GM23248 (cell line): ENCODE results near the gene KDM3B. TPM values are rescaled to one million over a fixed set of nuclear protein-coding genes. Genes with fewer than 3 reads are reported as not detected.
A peak's percentile ranks its signal among the peaks of the same experiment; 100 is the strongest.

Experiments
- DNase-seq: peaks from one replicate; pipeline ENCODE4 v3.0.0-alpha.2; 2015
- H2AFZ ChIP-seq: fragments of 200-600 bp; sonication (generic); 2 replicates; pipeline ENCODE4 v1.6.1; 2016; ENCODE audit warnings: antibody characterized with exemption
- H3F3A ChIP-seq: fragments of 200-600 bp; sonication (generic); 2 replicates; pipeline ENCODE4 v1.6.1; 2016; ENCODE audit warnings: mild to moderate bottlenecking, antibody characterized with exemption, mixed run types; ENCODE audit not compliant: insufficient read depth
- H3K27ac ChIP-seq: fragments of 200-600 bp; sonication (generic); 2 replicates; pipeline ENCODE4 v1.5.1; 2016; ENCODE audit warnings: mild to moderate bottlenecking
- H3K27me3 ChIP-seq: fragments of 200-600 bp; sonication (generic); replicated peaks from 2 replicates; pipeline ENCODE4 v1.6.1; 2016; ENCODE audit warnings: mild to moderate bottlenecking; ENCODE audit not compliant: insufficient read depth
- H3K36me3 ChIP-seq: fragments of 200-600 bp; sonication (generic); 2 replicates; pipeline ENCODE4 v1.6.1; 2016; ENCODE audit warnings: low read depth, mild to moderate bottlenecking
- H3K4me1 ChIP-seq: fragments of 200-600 bp; sonication (generic); 2 replicates; pipeline ENCODE4 v1.6.1; 2016; ENCODE audit warnings: mild to moderate bottlenecking; ENCODE audit not compliant: insufficient read depth
- H3K4me2 ChIP-seq: fragments of 200-600 bp; sonication (generic); one replicate; pipeline ENCODE4 v1.6.1; 2016; ENCODE audit warnings: mild to moderate bottlenecking; ENCODE audit not compliant: unreplicated experiment
- H3K4me3 ChIP-seq: fragments of 200-600 bp; sonication (generic); 2 replicates; pipeline ENCODE4 v1.5.1; 2016; ENCODE audit warnings: mild to moderate bottlenecking
- H3K79me2 ChIP-seq: fragments of 200-600 bp; sonication (generic); 2 replicates; pipeline ENCODE4 v1.6.1; 2016; ENCODE audit warnings: mild to moderate bottlenecking; ENCODE audit not compliant: insufficient read depth
- H3K9ac ChIP-seq: fragments of 200-600 bp; sonication (generic); 2 replicates; pipeline ENCODE4 v1.6.1; 2016; ENCODE audit warnings: mild to moderate bottlenecking
- H3K9me2 ChIP-seq: fragments of 200-600 bp; sonication (generic); 2 replicates; pipeline ENCODE4 v1.6.1; 2016; ENCODE audit warnings: mixed run types, mild to moderate bottlenecking, moderate library complexity; ENCODE audit not compliant: insufficient read depth
- H3K9me3 ChIP-seq: fragments of 200-600 bp; sonication (generic); one replicate; pipeline ENCODE4 v1.6.1; 2017; ENCODE audit warnings: low read depth
- H4K20me1 ChIP-seq: fragments of 200-600 bp; sonication (generic); 2 replicates; pipeline ENCODE4 v1.6.0; 2016; ENCODE audit not compliant: insufficient read depth
- EZH2 ChIP-seq: fragments of 200-600 bp; sonication (generic); IDR thresholded peaks from 2 replicates; pipeline ENCODE4 v1.6.1; 2018; ENCODE audit warnings: antibody characterized with exemption, mild to moderate bottlenecking; ENCODE audit not compliant: insufficient read depth, poor library complexity, severe bottlenecking
- EZH2phosphoT487 ChIP-seq: fragments of 200-600 bp; sonication (generic); IDR thresholded peaks from 2 replicates; pipeline ENCODE4 v1.6.1; 2018; ENCODE audit warnings: antibody characterized with exemption, moderate library complexity, mild to moderate bottlenecking, low read depth; ENCODE audit not compliant: insufficient read depth
- WGBS, 2 experiments: methylation state at CpG; one replicate each; pipeline ENCODE4 v1.1.6; 2015 to 2017; ENCODE audit warnings: low lambda C conversion rate in 2 of 2, low coverage in 1 of 2; ENCODE audit errors: missing lambda C conversion rate in 2 of 2; 5-methylcytosine and 5-hydroxymethylcytosine counted together
- in situ Hi-C: fragments of 300-500 bp; cut with MboI; formaldehyde crosslinking; loops from 2 replicates; pipeline ENCODE4 v1.15.0; 2020
- polyA plus RNA-seq: library from polyadenylated mRNA; unstranded; fragments of >200 nt; fragmentation: Nextera tagmentation; extraction: Ambion mirVana; gene quantifications from 2 replicates; pipeline ENCODE4 v1.2.1, GENCODE V29; 2016
- total RNA-seq: library from RNA; depleted of rRNA; stranded (reverse); fragments of >200 nt; shearing (Covaris generic); gene quantifications from 2 replicates; pipeline ENCODE4 v1.2.3, GENCODE V29; 2014

Gene KDM3B
- total and polyA plus RNA-seq, 2 experiments from 2014 or later = 12.6 to 28.3 TPM

- peak overlapping the region; percentile 82 for H3K4me3 ChIP-seq
- H3K9ac ChIP-seq = peak overlapping the region; percentile 95
- H3K27me3 ChIP-seq = no peaks in the 10 kb centered on the region
- no peaks in the 10 kb centered on the region for H3K9me3 ChIP-seq
- no peaks in the 10 kb centered on the region for H3F3A ChIP-seq
- no peak overlapping the region for H2AFZ ChIP-seq
- peaks cover 24% of the 10 kb centered on the region for H3K36me3 ChIP-seq
- DNase-seq = no peak
- H3K4me2 ChIP-seq = peak overlapping the region; percentile 99
- no peak overlapping the region for H3K27ac ChIP-seq
- H4K20me1 ChIP-seq = no peaks in the 10 kb centered on the region
- no peak for TF ChIP-seq EZH2phosphoT487
- TF ChIP-seq EZH2 = no peak
- in situ Hi-C loops = no loop called here
- 94% methylated on average over 3 of the region's 3 CpGs for WGBS, 2 experiments
- no peaks in the 10 kb centered on the region for H3K9me2 ChIP-seq
- H3K79me2 ChIP-seq = peaks cover 64% of the 10 kb centered on the region
- peaks cover 16% of the 10 kb centered on the region for H3K4me1 ChIP-seq
These were observed 12.5 kb upstream of the KDM3B start for GRCh38 chr5:138340008-138340407.

GRCh38 chr5:138344887-138345622, 7.4 kb upstream of the KDM3B start:
- DNase-seq = no peak
- peaks cover 15% of the 10 kb centered on the region for H3K4me1 ChIP-seq
- peaks cover 30% of the 10 kb centered on the region for H3F3A ChIP-seq
- WGBS, 2 experiments = 95 to 97% methylated on average over 31 to 32 of the region's 32 CpGs
- in situ Hi-C loops = no loop called here
- no peaks in the 10 kb centered on the region for H3K27me3 ChIP-seq
- peaks cover 45% of the 10 kb centered on the region for H3K79me2 ChIP-seq
- H3K27ac ChIP-seq = no peak overlapping the region
- H3K9me3 ChIP-seq = no peaks in the 10 kb centered on the region
- H2AFZ ChIP-seq = no peak overlapping the region
- no peaks in the 10 kb centered on the region for H3K9me2 ChIP-seq
- H3K4me2 ChIP-seq = no peak overlapping the region
- no peaks in the 10 kb centered on the region for H4K20me1 ChIP-seq
- peaks cover 36% of the 10 kb centered on the region for H3K36me3 ChIP-seq
- no peak for TF ChIP-seq EZH2phosphoT487
- TF ChIP-seq EZH2 = no peak
- H3K9ac ChIP-seq = no peak overlapping the region
- H3K4me3 ChIP-seq = no peak overlapping the region

- no peaks in the 10 kb centered on the region for H3K9me3 ChIP-seq
- H3K9me2 ChIP-seq = no peaks in the 10 kb centered on the region
- H3K36me3 ChIP-seq = peaks cover 32% of the 10 kb centered on the region
- no peak for TF ChIP-seq EZH2phosphoT487
- TF ChIP-seq EZH2 = no peak
- no peak overlapping the region for H3K4me2 ChIP-seq
- in situ Hi-C loops = no loop called here
- H3K79me2 ChIP-seq = peaks cover 26% of the 10 kb centered on the region
- no peaks in the 10 kb centered on the region for H3K27me3 ChIP-seq
- H3K27ac ChIP-seq = no peak overlapping the region
- no peak for DNase-seq
- no peak overlapping the region for H3K9ac ChIP-seq
- H3F3A ChIP-seq = peaks cover 48% of the 10 kb centered on the region
- no peak overlapping the region for H3K4me3 ChIP-seq
- H2AFZ ChIP-seq = no peak overlapping the region
- no peaks in the 10 kb centered on the region for H4K20me1 ChIP-seq
- H3K4me1 ChIP-seq = peaks cover 26% of the 10 kb centered on the region
- WGBS, 2 experiments = 92 to 94% methylated on average over 14 of the region's 14 CpGs
These were observed 5.6 kb upstream of the KDM3B start for GRCh38 chr5:138346889-138347288.

GRCh38 chr5:138349852-138350562, 2.5 kb upstream of the KDM3B start:
- H3K79me2 ChIP-seq = peaks cover 20% of the 10 kb centered on the region
- H2AFZ ChIP-seq = no peak overlapping the region
- TF ChIP-seq EZH2phosphoT487 = no peak
- no peak for TF ChIP-seq EZH2
- no peak overlapping the region for H3K4me2 ChIP-seq
- peaks cover 12% of the 10 kb centered on the region for H3K36me3 ChIP-seq
- peaks cover 35% of the 10 kb centered on the region for H3K4me1 ChIP-seq
- 97 to 100% methylated on average over 1 of the region's 1 CpG for WGBS, 2 experiments
- no peaks in the 10 kb centered on the region for H3K9me3 ChIP-seq
- no peak overlapping the region for H3K9ac ChIP-seq
- H3F3A ChIP-seq = peaks cover 69% of the 10 kb centered on the region
- no peaks in the 10 kb centered on the region for H3K27me3 ChIP-seq
- peak overlapping the region; percentile 70 for H3K27ac ChIP-seq
- no peaks in the 10 kb centered on the region for H3K9me2 ChIP-seq
- DNase-seq = peak; percentile 57
- in situ Hi-C loops = no loop called here
- no peaks in the 10 kb centered on the region for H4K20me1 ChIP-seq
- no peak overlapping the region for H3K4me3 ChIP-seq
